ENCODE measurements around the gene TMEM126B. TPM values are rescaled to one million over a fixed set of nuclear protein-coding genes. Genes with fewer than 3 reads are reported as not detected.

The TMEM126B gene
- total RNA-seq, 1 experiment from 2014 or later: 74.0 TPM

- Histone ChIP-seq H2AFZ (ENCODE audit: low read length) (no peak overlapping the region), H3K79me1 (ENCODE audit: insufficient read depth, low read depth, low read length, poor library complexity, severe bottlenecking) (no peaks in the 10 kb centered on the region), H3T11ph (ENCODE audit: low read length) (no peak overlapping the region), H2BK5ac (ENCODE audit: insufficient read length, low read length) (no peak overlapping the region), H2AK5ac (ENCODE audit: insufficient read length, low read length) (no peak overlapping the region), H3K79me2 (ENCODE audit: insufficient read depth, low read length) (no peaks in the 10 kb centered on the region), H3K4me1 (ENCODE audit: insufficient read depth, low read length) (no peaks in the 10 kb centered on the region; the same call in 1 of the 2 replicates), H2BK120ac (ENCODE audit: low read depth, low read length, poor library complexity, severe bottlenecking) (no peak overlapping the region), H2BK12ac (ENCODE audit: insufficient read length, low read depth, low read length) (no peak overlapping the region), H3K56ac (ENCODE audit: insufficient read length, low read depth, low read length) (no peak overlapping the region), H3K14ac (ENCODE audit: insufficient read depth, low read length) (no peak overlapping the region), H3K27me3 (ENCODE audit: insufficient read depth, low read length) (no peaks in the 10 kb centered on the region; the same call in 1 of the 2 replicates), H4K8ac (replicated peaks; ENCODE audit: insufficient read length, low read depth, low read length) (no peak overlapping the region), H4K91ac (ENCODE audit: insufficient read length, low read depth, low read length) (no peak overlapping the region), H3K18ac (ENCODE audit: insufficient read length, low read depth, low read length) (no peak overlapping the region), H2BK20ac (ENCODE audit: low read depth, low read length, poor library complexity, severe bottlenecking) (no peak overlapping the region), H4K5ac (ENCODE audit: insufficient read length, low read depth, low read length) (no peak overlapping the region), H3K9me3 (ENCODE audit: control insufficient read depth, low read depth, low read length) (no peaks in the 10 kb centered on the region), H2BK15ac (ENCODE audit: low read depth, low read length) (no peak overlapping the region), H3K23ac (ENCODE audit: insufficient read length, low read depth, low read length) (no peak overlapping the region), H3K9ac (ENCODE audit: extremely low read depth, insufficient read length, low read length) (no peak overlapping the region), H3K23me2 (ENCODE audit: insufficient read length, low read depth, low read length, poor library complexity, severe bottlenecking) (no peaks in the 10 kb centered on the region), H3K27ac (ENCODE audit: insufficient read length, low read depth, low read length) (no peak overlapping the region), H3K4me2 (ENCODE audit: insufficient read depth, insufficient read length, low read length) (no peak overlapping the region), H3K4ac (ENCODE audit: low read depth, low read length) (no peak overlapping the region), H4K20me1 (ENCODE audit: control insufficient read depth, insufficient read depth, insufficient read length) (no peaks in the 10 kb centered on the region)
- no CpG with 5 or more reads among the region's 3 CpGs for WGBS (ENCODE audit: extremely low coverage, insufficient read length, low lambda C conversion rate)
- Mint-ChIP-seq H3K4me3 (no peak overlapping the region), H3K36me3 (ENCODE audit: insufficient read depth in 1 of 3, low read depth in 3 of 3) (peaks cover 0 to 5% (median 5%) of the 10 kb centered on the region in 3 experiments; a peak in 2 of 7 replicates), H3K27me3 (ENCODE audit: low read depth) (peaks cover 59% of the 10 kb centered on the region), H3K9me3 (peaks cover 27 to 31% of the 10 kb centered on the region in 2 experiments), H3K27ac (no peak overlapping the region), H3K4me1 (peaks cover 5 to 9% of the 10 kb centered on the region in 2 experiments; a peak in 3 of 4 replicates)
- DNase-seq: no peak
- TF ChIP-seq CTCF (conservative IDR thresholded peaks at IDR 0.05): no peak
Measured at GRCh38 chr11:85673393-85673792, 45.0 kb downstream of the TMEM126B start.

All from H9 (cell line).